OCI-M2 (cell line): ENCODE results near the gene SPTAN1.
A peak's percentile ranks its signal among the peaks of the same experiment; 100 is the strongest.
"Not testable (repeated sequence)": the region's sequence is repeated elsewhere in the genome, so short reads cannot be mapped to it uniquely, and the experiment has no call there.

Experiments
- DNase-seq: peaks from one replicate; lab custom pipeline; 2025; ENCODE audit not compliant: unreplicated experiment; lab: John Stamatoyannopoulos, UW

Gene SPTAN1

DNA sequence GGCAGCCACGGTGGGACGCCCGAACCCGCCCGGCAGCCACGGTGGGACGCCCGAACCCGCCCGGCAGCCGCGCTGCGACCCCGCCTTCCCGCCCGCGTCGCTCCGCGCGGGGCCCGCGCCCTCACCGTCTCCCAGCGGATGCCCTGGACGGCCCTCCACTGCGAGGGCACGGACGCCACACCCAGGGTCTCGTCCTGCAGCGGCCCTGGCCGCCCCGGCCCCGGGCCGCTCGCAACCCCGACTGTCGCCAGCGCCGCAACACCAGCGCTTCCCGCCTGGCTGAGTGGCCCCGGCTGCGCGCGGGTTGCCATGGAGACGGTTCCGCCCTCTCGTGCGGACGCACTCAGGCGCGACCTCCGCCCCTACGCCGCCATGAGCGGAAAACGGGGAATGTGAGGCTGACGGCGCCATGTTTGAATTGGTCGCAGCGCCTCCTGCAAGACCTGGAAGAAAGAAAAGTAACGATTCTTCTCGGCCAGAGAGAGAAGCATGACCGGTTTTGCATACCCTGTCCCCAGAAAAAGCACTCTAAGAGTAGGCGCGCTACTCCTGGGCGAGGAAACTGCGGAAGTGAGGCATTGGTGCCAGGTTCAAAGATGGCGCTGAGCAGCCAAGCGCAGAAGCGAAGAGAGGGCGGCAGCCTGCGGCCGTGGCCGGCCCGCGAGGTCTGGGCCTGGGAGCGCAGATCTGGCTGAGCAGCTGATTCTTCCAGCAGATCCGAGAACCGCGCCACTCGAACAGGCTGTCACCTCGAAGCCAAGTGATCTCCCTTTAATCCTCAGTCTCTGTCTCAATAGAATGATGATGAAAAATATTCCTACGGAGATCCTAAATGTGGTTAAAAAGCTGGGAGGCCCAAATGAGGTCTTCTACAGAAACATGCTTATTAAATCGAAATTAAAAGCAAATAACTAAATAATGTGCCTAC, 104.3 kb downstream of the SPTAN1 start, which contains the start of gene DYNC2I2:
DYNC2I2 (minus strand) TSS at position 432 of the 928 bp plus-strand sequence; CDS start at position 311, 121 bp downstream.
- peak; percentile 60 for DNase-seq

DNA sequence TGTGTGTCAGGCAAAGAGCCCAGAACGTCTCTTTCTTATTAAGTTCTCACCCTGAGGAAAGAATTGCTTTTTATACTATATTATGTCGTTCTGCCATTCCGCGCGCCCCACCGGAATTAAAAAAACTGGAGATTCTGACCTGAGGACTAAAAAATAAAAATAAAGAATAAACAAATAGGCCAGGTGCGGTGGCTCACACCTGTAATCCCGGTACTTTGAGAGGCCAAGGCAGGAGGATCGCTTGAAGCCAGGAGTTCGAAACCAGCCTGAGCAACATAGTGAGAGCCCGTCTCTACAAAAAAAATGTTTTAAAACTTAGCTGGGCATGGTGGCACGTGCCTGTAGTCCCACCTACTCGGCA, 104.9 kb downstream of the SPTAN1 start:
- no peak for DNase-seq

DNA sequence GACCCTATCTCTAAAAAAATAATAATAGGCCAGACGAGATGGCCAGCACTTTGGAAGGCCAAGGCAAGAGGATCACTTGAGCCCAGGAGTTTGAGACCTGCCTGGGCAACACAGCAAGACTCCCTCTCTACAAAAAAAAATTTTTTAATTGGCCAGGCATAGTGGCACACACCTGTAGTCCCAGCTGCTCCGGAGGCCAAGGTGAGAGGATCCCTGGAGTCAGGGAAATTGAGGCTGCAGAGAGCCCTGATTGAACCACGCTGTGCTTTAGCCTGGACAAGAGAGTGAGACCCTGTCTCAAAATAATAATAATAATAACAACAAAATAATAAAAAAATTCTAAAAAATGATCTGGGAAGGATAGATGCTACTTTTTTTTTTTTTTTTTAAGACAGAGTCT, 105.4 kb downstream of the SPTAN1 start:
- DNase-seq: no peak

GRCh38 chr9:128666481-128666941, 114.1 kb downstream of the SPTAN1 start:
- not testable (repeated sequence) for DNase-seq

DNA sequence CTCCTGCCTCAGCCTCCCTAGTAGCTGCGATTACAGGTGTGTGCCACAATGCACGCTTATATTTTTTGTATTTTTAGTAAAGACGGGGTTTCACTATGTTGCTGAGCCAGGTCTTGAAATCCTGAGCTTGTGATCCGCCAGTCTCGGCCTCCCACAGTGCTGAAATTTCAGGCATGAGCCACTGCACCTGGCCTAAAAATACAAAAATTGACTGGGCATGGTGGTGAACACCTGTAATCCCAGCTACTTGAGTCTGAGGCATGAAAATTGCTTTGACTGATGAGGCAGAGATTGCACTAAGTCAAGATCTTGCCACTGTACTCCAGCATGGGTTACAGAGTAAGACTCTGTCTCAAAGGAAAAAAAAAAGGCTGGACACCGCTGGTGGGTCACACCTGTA, 117.4 kb downstream of the SPTAN1 start:
- no peak for DNase-seq

DNA sequence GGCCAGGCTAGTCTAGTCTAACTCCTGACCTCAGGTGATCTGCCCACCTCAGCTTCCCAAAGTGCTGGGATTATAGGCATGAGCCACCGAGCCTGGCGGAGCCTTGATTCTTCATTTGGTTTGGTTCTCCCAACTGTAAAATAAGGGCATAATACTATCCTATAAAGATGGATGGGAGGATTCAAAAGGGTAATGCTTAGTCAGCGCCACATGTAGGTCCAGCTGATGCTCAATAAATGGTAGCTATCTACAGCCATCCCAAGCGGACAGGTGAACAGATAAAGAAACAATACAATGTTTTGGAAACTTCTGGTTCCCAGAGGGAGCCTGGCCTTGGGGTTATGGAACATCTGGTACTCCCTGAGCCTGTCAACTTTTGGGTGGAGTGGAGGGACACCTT, 123.0 kb downstream of the SPTAN1 start:
- DNase-seq: no peak

GRCh38 chr9:128677794-128678193, 125.4 kb downstream of the SPTAN1 start:
- DNase-seq: no peak
